Glutamatergic neuron (in vitro differentiated cells): ENCODE results near the gene MICB. TPM values are rescaled to one million over a fixed set of nuclear protein-coding genes. Genes with fewer than 3 reads are reported as not detected.
A peak's percentile ranks its signal among the peaks of the same experiment; 100 is the strongest.

Experiments
- DNase-seq: peaks from one replicate; pipeline ENCODE4 v3.0.0; 2022
- H3K27ac Mint-ChIP-seq: one replicate; pipeline ENCODE4 v1.8.0; 2020; ENCODE audit warnings: mild to moderate bottlenecking, mixed read lengths, inconsistent platforms; ENCODE audit not compliant: unreplicated experiment
- H3K27me3 Mint-ChIP-seq: one replicate; pipeline ENCODE4 v1.8.0; 2020; ENCODE audit warnings: mild to moderate bottlenecking, moderate library complexity, mixed read lengths, inconsistent platforms; ENCODE audit not compliant: unreplicated experiment
- H3K36me3 Mint-ChIP-seq: one replicate; pipeline ENCODE4 v1.8.0; 2020; ENCODE audit warnings: mild to moderate bottlenecking, mixed read lengths, inconsistent platforms; ENCODE audit not compliant: unreplicated experiment
- H3K4me1 Mint-ChIP-seq: one replicate; pipeline ENCODE4 v1.8.0; 2020; ENCODE audit warnings: mild to moderate bottlenecking, low read depth, mixed read lengths, inconsistent platforms; ENCODE audit not compliant: unreplicated experiment
- H3K4me3 Mint-ChIP-seq: one replicate; pipeline ENCODE4 v1.8.0; 2020; ENCODE audit warnings: mild to moderate bottlenecking, mixed read lengths, inconsistent platforms; ENCODE audit not compliant: unreplicated experiment
- H3K9me3 Mint-ChIP-seq: one replicate; pipeline ENCODE4 v1.8.0; 2020; ENCODE audit warnings: mild to moderate bottlenecking, moderate library complexity, mixed read lengths, inconsistent platforms; ENCODE audit not compliant: unreplicated experiment
- CTCF ChIP-seq: fragments of 200-600 bp; sonication (generic); IDR thresholded peaks from one replicate; pipeline ENCODE4 v1.5.0; 2021; ENCODE audit not compliant: partially characterized antibody, unreplicated experiment
- total RNA-seq: library from RNA; stranded (reverse); fragmentation: NEBNext Ultra II Directional; extraction: Animal tissue kit (Norgen Biotek cat#: 25700); gene quantifications from one replicate; pipeline ENCODE4 v1.2.1, GENCODE V29; 2021; ENCODE audit not compliant: unreplicated experiment

The MICB gene
- total RNA-seq, 1 donor from 2014 or later, result 3.6 TPM

GRCh38 chr6:31460361-31461025 is 37.5 kb upstream of the MICB start:
- DNase-seq, result no peak
- Mint-ChIP-seq H3K36me3 (peaks cover 5% of the 10 kb centered on the region), H3K9me3 (no peaks in the 10 kb centered on the region), H3K4me3 (no peak overlapping the region), H3K27me3 (no peaks in the 10 kb centered on the region), H3K4me1 (peaks cover 2% of the 10 kb centered on the region), H3K27ac (no peak overlapping the region)
- TF ChIP-seq CTCF, result no peak

GRCh38 chr6:31462026-31462963 is 35.6 kb upstream of the MICB start:
- Mint-ChIP-seq H3K4me1 (peaks cover 2% of the 10 kb centered on the region), H3K36me3 (no peaks in the 10 kb centered on the region), H3K9me3 (no peaks in the 10 kb centered on the region), H3K27ac (no peak overlapping the region), H3K27me3 (no peaks in the 10 kb centered on the region), H3K4me3 (peak overlapping the region; percentile 62)
- no peak for TF ChIP-seq CTCF
- no peak for DNase-seq

DNA sequence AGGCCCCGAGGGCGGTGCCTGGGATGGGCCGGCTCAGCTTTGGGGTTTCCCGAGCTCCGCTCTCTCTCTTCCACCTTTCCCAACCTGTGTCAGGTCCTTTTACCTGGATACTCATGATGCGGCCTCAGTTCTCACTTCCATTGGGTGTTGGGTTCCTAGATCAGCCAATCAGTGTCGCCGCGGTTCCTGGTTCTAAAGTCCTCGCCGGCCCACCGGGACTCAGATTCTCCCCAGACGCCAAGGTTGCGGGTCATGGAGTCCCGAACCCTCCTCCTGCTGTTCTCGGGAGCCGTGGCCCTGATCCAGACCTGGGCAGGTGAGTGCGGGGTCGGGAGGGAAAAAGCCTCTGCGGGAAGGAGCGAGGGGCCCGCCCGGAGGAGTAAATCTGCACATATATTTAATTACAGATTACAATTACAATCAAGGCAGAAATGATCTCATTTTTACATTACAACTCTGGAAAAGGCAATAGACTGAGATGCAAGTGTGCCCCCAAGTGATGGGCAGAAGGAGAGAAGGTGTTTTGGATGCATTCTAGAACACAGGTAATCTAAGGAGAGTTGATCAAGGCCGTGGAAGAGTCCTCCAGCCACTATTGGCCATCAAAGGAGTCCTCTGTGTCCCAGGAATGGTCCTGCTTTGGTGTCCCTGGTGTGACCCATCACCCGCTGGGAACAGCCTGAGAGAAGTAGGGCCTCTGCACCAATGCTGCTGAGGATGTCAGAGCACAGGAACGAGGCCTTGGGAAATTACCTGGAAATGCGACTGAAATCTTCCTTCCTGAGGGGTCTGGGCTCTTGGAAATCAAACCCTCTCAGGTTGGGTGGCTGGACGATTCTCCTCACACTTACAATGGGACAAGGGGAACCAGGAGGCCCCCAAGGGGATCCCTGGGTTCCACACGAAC is 34.7 kb upstream of the MICB start:
- no peak for TF ChIP-seq CTCF
- Mint-ChIP-seq H3K36me3 (no peaks in the 10 kb centered on the region), H3K9me3 (no peaks in the 10 kb centered on the region), H3K4me3 (peak overlapping the region; percentile 59), H3K27me3 (no peaks in the 10 kb centered on the region), H3K4me1 (peaks cover 2% of the 10 kb centered on the region), H3K27ac (no peak overlapping the region)
- peak; percentile 70 for DNase-seq

DNA sequence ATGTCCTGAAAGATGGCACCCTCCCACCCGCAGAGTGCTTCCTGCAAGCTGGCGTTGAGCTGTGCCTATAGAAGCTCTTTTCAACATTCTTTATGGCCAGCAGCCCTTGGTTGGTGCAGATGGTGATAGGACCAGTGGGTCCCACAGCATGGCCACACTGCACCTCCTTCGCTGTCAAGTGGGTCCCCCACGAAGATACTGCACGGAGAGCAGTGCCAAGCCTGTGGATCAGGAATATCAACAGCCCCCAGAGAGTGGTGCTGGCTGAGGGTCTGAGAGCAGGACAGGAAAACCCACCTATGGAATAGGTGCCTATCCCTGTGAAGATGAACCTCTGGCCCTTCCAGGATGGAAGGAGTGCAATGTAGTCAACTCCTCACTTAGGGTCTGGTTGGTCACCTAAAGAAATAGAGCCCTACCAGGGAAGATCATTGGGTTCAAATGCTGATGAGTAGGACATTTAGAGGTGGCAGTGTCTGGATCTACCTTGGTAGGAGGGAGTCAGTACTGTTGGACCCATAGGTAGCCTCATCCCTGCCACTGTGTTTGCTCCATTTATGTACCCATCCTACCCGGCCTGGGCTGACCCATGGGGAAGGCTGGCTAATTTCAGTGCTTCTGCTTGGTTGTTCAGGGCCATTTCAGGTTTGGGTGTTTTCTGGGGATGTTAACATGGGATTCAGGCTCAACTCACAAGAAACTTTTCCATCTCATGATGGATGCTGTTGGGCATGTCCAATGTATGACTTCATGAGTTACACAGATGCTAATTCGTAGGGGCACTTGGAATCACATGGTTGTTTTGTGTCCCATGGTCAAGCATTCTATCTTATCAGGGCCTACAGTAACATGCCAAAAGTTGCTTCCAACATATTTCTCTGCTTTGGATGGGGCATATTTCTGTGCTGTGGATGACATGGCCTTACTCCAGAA is 33.4 kb upstream of the MICB start:
- Mint-ChIP-seq H3K27me3 (peaks cover under 1% of the 10 kb centered on the region), H3K36me3 (peaks cover 5% of the 10 kb centered on the region), H3K4me1 (peaks cover 2% of the 10 kb centered on the region), H3K4me3 (no peak overlapping the region), H3K27ac (no peak overlapping the region), H3K9me3 (no peaks in the 10 kb centered on the region)
- no peak for DNase-seq
- TF ChIP-seq CTCF, result no peak
